Measurements from ENCODE around the gene PARP11. TPM values are rescaled to one million over a fixed set of nuclear protein-coding genes. Genes with fewer than 3 reads are reported as not detected.

The PARP11 gene
- total RNA-seq, 1 experiment from 2014 or later, result 2.7 TPM

DNA sequence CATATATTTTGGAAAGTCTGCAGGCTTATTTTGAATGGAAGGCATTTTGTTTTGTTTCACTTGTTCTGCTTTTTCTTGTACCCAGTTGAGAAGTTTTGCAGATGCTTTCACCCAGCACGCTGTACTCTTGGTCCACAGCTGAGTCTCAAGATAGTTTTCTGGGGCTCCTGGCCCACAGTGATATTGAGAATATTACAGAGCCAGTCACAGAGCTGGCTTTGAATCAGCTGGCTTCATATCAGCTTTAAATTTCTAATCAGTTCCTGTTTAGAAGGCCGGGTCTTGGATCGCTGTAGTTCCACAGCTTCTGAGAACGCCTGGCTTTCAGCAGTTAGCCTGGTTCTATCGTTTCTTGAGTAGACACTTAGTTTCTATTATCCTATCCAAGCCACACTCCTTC lies 32.5 kb upstream of the PARP11 start:
- peaks cover 23% of the 10 kb centered on the region for H3K27me3 ChIP-seq (ENCODE audit: insufficient read depth, low read length)
- ATAC-seq, result no peak
- no peak for TF ChIP-seq CBX3 (IDR thresholded peaks at IDR 0.05; ENCODE audit: low read depth)
- no peak for TF ChIP-seq EZH2phosphoT487 (IDR thresholded peaks at IDR 0.05; ENCODE audit: borderline replicate concordance)
- no peak for TF ChIP-seq YY1 (IDR thresholded peaks at IDR 0.05; ENCODE audit: extremely low read depth, insufficient replicate concordance, low read depth, low read length)
- TF ChIP-seq, protein P1, sequence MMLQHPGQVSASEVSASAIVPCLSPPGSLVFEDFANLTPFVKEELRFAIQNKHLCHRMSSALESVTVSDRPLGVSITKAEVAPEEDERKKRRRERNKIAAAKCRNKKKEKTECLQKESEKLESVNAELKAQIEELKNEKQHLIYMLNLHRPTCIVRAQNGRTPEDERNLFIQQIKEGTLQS (IDR thresholded peaks at IDR 0.05), result no peak
- no peak for TF ChIP-seq TCF7L2 (IDR thresholded peaks at IDR 0.05; ENCODE audit: borderline replicate concordance, extremely low read depth, insufficient read depth, insufficient read length)
- no peak for TF ChIP-seq ZFX (IDR thresholded peaks at IDR 0.05)
- no peak for TF ChIP-seq CEBPB (IDR thresholded peaks at IDR 0.05; ENCODE audit: low read depth)
- no peak for TF ChIP-seq EZH2 (IDR thresholded peaks at IDR 0.05)
- no peak for TF ChIP-seq ZBTB33 (IDR thresholded peaks at IDR 0.05; ENCODE audit: extremely low read depth, insufficient replicate concordance, low read length)
- TF ChIP-seq SIN3A (IDR thresholded peaks at IDR 0.05; ENCODE audit: low read depth), result no peak
- TF ChIP-seq POLR2AphosphoS5 (IDR thresholded peaks at IDR 0.05; ENCODE audit: low read depth, low read length), result no peak
- TF ChIP-seq ELF1 (IDR thresholded peaks at IDR 0.05; ENCODE audit: borderline replicate concordance, low read depth), result no peak
- TF ChIP-seq ZNF274 (IDR thresholded peaks at IDR 0.05; ENCODE audit: low read depth, low read length), result no peak
- TF ChIP-seq, protein P2, sequence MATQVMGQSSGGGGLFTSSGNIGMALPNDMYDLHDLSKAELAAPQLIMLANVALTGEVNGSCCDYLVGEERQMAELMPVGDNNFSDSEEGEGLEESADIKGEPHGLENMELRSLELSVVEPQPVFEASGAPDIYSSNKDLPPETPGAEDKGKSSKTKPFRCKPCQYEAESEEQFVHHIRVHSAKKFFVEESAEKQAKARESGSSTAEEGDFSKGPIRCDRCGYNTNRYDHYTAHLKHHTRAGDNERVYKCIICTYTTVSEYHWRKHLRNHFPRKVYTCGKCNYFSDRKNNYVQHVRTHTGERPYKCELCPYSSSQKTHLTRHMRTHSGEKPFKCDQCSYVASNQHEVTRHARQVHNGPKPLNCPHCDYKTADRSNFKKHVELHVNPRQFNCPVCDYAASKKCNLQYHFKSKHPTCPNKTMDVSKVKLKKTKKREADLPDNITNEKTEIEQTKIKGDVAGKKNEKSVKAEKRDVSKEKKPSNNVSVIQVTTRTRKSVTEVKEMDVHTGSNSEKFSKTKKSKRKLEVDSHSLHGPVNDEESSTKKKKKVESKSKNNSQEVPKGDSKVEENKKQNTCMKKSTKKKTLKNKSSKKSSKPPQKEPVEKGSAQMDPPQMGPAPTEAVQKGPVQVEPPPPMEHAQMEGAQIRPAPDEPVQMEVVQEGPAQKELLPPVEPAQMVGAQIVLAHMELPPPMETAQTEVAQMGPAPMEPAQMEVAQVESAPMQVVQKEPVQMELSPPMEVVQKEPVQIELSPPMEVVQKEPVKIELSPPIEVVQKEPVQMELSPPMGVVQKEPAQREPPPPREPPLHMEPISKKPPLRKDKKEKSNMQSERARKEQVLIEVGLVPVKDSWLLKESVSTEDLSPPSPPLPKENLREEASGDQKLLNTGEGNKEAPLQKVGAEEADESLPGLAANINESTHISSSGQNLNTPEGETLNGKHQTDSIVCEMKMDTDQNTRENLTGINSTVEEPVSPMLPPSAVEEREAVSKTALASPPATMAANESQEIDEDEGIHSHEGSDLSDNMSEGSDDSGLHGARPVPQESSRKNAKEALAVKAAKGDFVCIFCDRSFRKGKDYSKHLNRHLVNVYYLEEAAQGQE (IDR thresholded peaks at IDR 0.05; ENCODE audit: low read depth), result no peak
- no peak for TF ChIP-seq EGR1 (IDR thresholded peaks at IDR 0.05; ENCODE audit: low read depth)
- ChIA-PET POLR2A (no interaction called here), CTCF (no interaction called here), RAD21 (ENCODE audit: low non-redundant PET in 1 of 2, low total read pairs in 2 of 2, uncharacterized antibody in 2 of 2, unreplicated experiment in 2 of 2) (no interaction called here)
- H3K9me2 ChIP-seq (ENCODE audit: insufficient read depth), result no peaks in the 10 kb centered on the region
- H2AFZ ChIP-seq (ENCODE audit: low read depth, low read length, poor library complexity, severe bottlenecking), result no peak overlapping the region
- no peaks in the 10 kb centered on the region for H3K79me2 ChIP-seq (ENCODE audit: insufficient read depth, low read length)
- no peak overlapping the region for H3K4me2 ChIP-seq (ENCODE audit: low read length)
- no peaks in the 10 kb centered on the region for H3K9me3 ChIP-seq (ENCODE audit: control insufficient read depth in 1 of 2, insufficient read depth in 1 of 2, low read depth in 1 of 2, low read length in 2 of 2)
- no peak for DNase-seq (ENCODE audit: low read depth, low spot score)
- no peaks in the 10 kb centered on the region for H3K36me3 ChIP-seq (ENCODE audit: control insufficient read depth in 1 of 2, insufficient read depth in 2 of 2, low read length in 2 of 2)
- intact Hi-C loops (cut with micrococcal nuclease), result no loop called here
- H3K4me3 ChIP-seq (replicated peaks in 1 of 2; ENCODE audit: low read depth in 1 of 2, low read length in 2 of 2), result no peak overlapping the region
- no peak overlapping the region for H3K9ac ChIP-seq (ENCODE audit: low read length)
- H3K27ac ChIP-seq (ENCODE audit: low read depth, low read length), result no peak overlapping the region
- no peaks in the 10 kb centered on the region for H4K20me1 ChIP-seq (ENCODE audit: insufficient read depth)
- no TSS peak for BruUV-seq (replicated peaks)
- H3K4me1 ChIP-seq (ENCODE audit: control insufficient read depth in 1 of 2, insufficient read depth in 2 of 2, low read length in 2 of 2), result no peaks in the 10 kb centered on the region

All from HCT116 (cell line).